ENCODE results near the gene PTPRH. TPM values are rescaled to one million over a fixed set of nuclear protein-coding genes. Genes with fewer than 3 reads are reported as not detected.

Gene PTPRH
- total RNA-seq, 1 experiment from 2014 or later: 0.17 TPM

GRCh38 chr19:55254625-55254977, 45.3 kb upstream of the PTPRH start:
- POLR2A ChIA-PET (ENCODE audit: low non-redundant PET): no interaction called here
- no peak for TF ChIP-seq EZH2 (IDR thresholded peaks at IDR 0.05; ENCODE audit: borderline replicate concordance, low read depth, low read length, poor library complexity, severe bottlenecking)
- no peak for TF ChIP-seq CTCF (conservative IDR thresholded peaks at IDR 0.05; ENCODE audit: low read depth, low read length)
- Histone ChIP-seq H3K36me3 (ENCODE audit: insufficient read depth, low read length, poor library complexity, severe bottlenecking) (peaks cover 7% of the 10 kb centered on the region), H3K9me3 (ENCODE audit: low read depth, low read length, poor library complexity, severe bottlenecking) (no peaks in the 10 kb centered on the region), H3K27ac (ENCODE audit: low read depth, low read length, poor library complexity, severe bottlenecking) (peak overlapping the region; percentile 42), H3K4me3 (ENCODE audit: low read depth, low read length, poor library complexity, severe bottlenecking) (no peak overlapping the region), H3K27me3 (replicated peaks; ENCODE audit: insufficient read depth, low read depth, low read length, poor library complexity) (no peaks in the 10 kb centered on the region), H3K4me1 (ENCODE audit: insufficient read depth, low read length, poor library complexity, severe bottlenecking) (peaks cover 19% of the 10 kb centered on the region)
- no peak for DNase-seq (ENCODE audit: low spot score)
- intact Hi-C loops (cut with micrococcal nuclease; ENCODE audit: unreplicated experiment): no loop called here
- no TSS peak for BruUV-seq (replicated peaks)
- CTCF ChIA-PET: no interaction called here

DNA sequence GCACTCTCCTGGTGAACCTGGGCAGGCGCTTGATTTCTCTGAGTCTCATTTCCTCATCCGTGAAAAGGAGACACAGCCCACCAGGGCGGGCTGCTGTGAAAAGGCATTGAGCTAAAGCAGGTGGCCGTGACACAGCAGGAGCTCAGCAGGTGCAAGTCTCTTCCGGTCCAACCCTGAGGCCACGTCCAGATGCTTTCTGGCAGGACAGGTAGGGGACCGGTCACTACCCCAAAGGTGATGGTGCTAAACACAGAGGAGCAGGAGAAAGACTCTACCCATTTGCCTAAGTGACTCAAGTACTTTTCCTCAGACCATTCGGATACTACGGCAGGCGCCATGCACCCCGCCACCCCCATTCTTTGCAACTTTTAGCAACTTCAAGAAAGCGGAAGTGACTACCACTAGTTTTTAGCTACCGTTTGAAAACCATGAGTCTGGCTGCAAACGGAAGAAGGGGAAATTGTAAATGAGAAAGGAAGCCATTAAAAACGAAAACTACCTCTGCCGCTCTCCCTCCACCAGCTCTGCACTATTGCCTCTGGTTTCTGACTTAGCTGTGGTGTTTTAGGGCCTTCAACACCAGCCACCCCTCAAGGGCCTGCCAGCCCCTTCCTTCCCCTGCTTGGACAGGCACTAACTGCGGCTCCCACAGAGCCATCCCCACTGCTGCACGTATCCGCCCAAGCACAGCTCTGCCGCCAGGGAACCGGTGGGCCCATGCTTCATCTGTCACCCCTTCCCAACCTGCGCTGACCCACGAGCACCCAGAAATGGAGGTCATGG, 44.7 kb upstream of the PTPRH start:
- intact Hi-C loops (cut with micrococcal nuclease; ENCODE audit: unreplicated experiment): no loop called here
- CTCF ChIA-PET: no interaction called here
- POLR2A ChIA-PET (ENCODE audit: low non-redundant PET): no interaction called here
- peak overlapping the region; percentile 42 for H3K27ac ChIP-seq (ENCODE audit: low read depth, low read length, poor library complexity, severe bottlenecking)
- no peak for DNase-seq (ENCODE audit: low spot score)
- no peaks in the 10 kb centered on the region for H3K9me3 ChIP-seq (ENCODE audit: low read depth, low read length, poor library complexity, severe bottlenecking)
- H3K4me3 ChIP-seq (ENCODE audit: low read depth, low read length, poor library complexity, severe bottlenecking): no peak overlapping the region
- no peak for TF ChIP-seq EZH2 (IDR thresholded peaks at IDR 0.05; ENCODE audit: borderline replicate concordance, low read depth, low read length, poor library complexity, severe bottlenecking)
- no peak for TF ChIP-seq CTCF (conservative IDR thresholded peaks at IDR 0.05; ENCODE audit: low read depth, low read length)
- H3K36me3 ChIP-seq (ENCODE audit: insufficient read depth, low read length, poor library complexity, severe bottlenecking): peaks cover 7% of the 10 kb centered on the region
- H3K4me1 ChIP-seq (ENCODE audit: insufficient read depth, low read length, poor library complexity, severe bottlenecking): peaks cover 17% of the 10 kb centered on the region
- BruUV-seq (replicated peaks): no TSS peak
- H3K27me3 ChIP-seq (replicated peaks; ENCODE audit: insufficient read depth, low read depth, low read length, poor library complexity): no peaks in the 10 kb centered on the region

DNA sequence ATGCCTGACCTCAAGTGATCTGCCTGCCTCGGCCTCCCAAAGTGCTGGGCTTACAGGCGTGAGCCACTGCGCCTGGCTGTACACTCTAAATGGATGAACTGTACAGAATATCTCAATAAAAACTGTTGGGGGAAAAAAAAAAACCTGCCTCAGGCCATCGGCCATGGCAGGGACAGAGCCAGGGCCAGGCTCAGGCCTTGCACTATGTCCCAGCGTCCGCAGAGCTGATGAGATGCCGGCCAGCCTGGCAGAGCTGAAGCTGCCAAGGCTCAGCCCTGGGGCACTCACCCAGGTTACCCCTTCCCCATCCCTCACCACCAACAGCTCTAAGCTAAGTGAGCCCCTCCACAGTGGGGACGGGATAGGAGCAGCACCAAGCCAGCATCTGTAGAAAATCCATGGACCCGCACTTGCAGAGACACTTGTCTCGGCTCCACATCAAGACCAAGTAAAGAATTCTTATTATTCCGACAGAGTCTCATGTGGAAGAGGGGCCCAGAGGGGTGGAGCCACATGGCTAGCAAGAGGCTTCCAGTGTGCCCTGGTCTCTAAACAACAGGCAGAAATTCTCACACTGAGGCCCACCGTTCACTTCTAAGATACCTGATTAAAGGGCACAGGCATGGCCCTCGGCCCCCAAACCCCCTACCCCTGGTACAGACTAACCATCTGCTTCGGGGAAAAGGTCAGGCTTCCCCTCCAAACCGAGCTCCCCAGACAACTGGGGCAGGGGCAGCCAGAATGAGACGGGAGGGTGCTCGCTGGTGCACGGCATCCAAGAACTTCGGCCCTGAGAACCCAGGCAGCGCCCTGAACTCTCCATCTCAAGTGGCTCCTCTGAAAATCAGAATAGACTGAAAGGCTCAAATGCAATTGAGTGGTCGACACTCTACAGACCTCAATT, 43.7 kb upstream of the PTPRH start:
- POLR2A ChIA-PET (ENCODE audit: low non-redundant PET): no interaction called here
- BruUV-seq (replicated peaks): no TSS peak

More for the DNA sequence above, 43.7 kb upstream of the PTPRH start:
- CTCF ChIA-PET: no interaction called here
- TF ChIP-seq CTCF (conservative IDR thresholded peaks at IDR 0.05; ENCODE audit: low read depth, low read length) (no peak), EZH2 (IDR thresholded peaks at IDR 0.05; ENCODE audit: borderline replicate concordance, low read depth, low read length, poor library complexity, severe bottlenecking) (no peak)
- peaks cover 7% of the 10 kb centered on the region for H3K36me3 ChIP-seq (ENCODE audit: insufficient read depth, low read length, poor library complexity, severe bottlenecking)
- H3K27ac ChIP-seq (ENCODE audit: low read depth, low read length, poor library complexity, severe bottlenecking): peak overlapping the region; percentile 42
- DNase-seq (ENCODE audit: low spot score): no peak
- no peaks in the 10 kb centered on the region for H3K9me3 ChIP-seq (ENCODE audit: low read depth, low read length, poor library complexity, severe bottlenecking)
- H3K27me3 ChIP-seq (replicated peaks; ENCODE audit: insufficient read depth, low read depth, low read length, poor library complexity): no peaks in the 10 kb centered on the region
- peaks cover 17% of the 10 kb centered on the region for H3K4me1 ChIP-seq (ENCODE audit: insufficient read depth, low read length, poor library complexity, severe bottlenecking)
- H3K4me3 ChIP-seq (ENCODE audit: low read depth, low read length, poor library complexity, severe bottlenecking): no peak overlapping the region
- intact Hi-C loops (cut with micrococcal nuclease; ENCODE audit: unreplicated experiment): no loop called here

All from A673 (cell line).